Measurements from ENCODE around the gene DONSON. TPM values are rescaled to one million over a fixed set of nuclear protein-coding genes. Genes with fewer than 3 reads are reported as not detected.

Gene DONSON, protein sequence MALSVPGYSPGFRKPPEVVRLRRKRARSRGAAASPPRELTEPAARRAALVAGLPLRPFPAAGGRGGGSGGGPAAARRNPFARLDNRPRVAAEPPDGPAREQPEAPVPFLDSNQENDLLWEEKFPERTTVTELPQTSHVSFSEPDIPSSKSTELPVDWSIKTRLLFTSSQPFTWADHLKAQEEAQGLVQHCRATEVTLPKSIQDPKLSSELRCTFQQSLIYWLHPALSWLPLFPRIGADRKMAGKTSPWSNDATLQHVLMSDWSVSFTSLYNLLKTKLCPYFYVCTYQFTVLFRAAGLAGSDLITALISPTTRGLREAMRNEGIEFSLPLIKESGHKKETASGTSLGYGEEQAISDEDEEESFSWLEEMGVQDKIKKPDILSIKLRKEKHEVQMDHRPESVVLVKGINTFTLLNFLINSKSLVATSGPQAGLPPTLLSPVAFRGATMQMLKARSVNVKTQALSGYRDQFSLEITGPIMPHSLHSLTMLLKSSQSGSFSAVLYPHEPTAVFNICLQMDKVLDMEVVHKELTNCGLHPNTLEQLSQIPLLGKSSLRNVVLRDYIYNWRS
- total RNA-seq, result 5.3 and 10.1 TPM in 2 replicates

DNA sequence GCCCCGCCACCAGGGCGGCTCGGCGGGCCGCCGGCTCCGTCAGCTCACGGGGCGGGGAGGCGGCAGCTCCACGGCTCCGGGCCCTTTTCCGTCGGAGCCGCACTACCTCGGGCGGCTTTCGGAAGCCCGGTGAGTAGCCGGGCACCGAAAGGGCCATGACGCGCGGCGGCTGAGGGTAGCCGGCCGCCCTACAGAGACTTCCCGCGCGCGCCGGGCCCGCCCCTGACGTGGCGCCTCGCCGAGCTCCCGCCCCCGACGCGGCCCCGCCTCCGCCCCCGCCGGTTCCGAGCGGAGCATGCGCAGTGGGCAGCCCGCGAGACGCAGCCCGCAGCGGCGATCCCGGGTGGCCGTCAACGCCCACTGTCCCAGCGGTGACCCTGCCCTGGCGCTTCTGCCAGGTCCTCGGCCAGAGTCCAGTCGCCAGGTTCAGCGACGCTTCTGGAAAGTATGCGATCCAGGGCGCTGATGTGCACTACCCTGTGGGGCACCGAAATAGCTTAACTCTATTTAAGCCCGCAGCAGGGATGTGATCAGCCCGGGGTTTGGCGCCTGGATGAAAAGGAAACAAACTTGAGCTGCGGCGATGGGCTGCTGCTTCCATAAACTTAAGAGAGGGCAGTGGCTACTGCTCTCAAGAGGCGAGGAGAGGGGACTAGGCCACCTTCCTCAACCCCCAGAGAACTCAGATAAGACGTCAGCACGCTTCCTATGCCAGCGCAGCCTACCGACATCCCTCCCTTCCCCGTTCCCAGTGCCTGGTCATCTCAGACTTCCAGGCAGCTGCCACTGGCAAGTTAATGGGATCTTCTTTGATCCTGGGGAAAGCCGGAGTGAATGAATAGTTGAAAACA, at the start of gene DONSON:
Gene DONSON (minus strand): TSS at position 200 of the 851 bp plus-strand sequence. CDS start 43 bp downstream, at position 157.

DNA sequence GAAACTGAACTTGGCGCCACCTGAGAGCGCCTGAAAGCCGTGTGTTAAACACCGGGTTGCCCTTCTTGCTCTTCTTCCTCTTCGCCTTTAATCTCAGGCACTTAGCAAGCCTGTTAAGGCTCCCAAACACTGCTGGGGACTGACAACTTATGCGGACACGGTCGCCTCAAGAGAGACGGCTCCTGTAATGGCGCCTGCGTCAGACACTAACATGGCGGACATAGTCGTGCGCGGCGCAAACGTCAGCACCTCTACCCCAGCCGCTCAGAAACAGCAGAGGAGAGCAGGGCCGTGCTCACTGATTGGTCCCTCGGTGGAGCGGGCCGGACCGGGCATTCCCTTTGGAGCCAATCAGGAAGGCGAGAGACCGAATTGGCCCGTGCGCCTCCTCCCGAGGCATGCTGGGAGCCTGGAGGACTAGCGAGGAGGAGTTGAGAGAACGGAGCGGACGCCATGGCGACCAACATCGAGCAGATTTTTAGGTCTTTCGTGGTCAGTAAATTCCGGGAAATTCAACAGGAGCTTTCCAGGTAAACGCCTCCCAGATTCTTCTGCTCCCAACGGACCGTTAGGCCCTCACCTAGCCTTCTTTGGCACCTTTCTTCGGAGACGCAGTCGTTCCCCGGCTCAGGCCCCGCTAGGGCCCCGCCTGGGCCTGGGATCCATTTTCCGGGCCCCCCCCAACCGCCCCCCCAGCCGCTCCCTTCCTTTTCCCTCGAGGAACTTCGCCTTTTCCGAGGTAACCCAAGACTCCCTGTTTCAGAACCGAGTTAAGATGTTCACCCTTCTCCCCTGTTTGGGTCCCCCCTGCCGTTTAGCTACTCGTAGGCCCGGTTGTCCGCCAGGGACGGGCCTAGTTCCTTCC, 45.6 kb downstream of the DONSON start, which contains the start of gene SON:
Gene SON (plus strand): TSS at position 399 of the 865 bp plus-strand sequence. CDS start 55 bp downstream, at position 454.

GRCh38 chr21:33541756-33542639, 46.5 kb downstream of the DONSON start, which contains the start of gene GART:
Gene GART, minus strand, starts transcription at chr21:33542117. Its CDS starts 2,802 bp downstream, at chr21:33539315.

Other genes starting within 250 kb of the DONSON start
- 38.6 and 52.2 TPM in 2 replicates for gene IFNGR2, start 185.3 kb downstream of the DONSON start, total RNA-seq
- gene TMEM50B, start 108.7 kb downstream of the DONSON start, total RNA-seq, result 15.8 and 25.1 TPM in 2 replicates
- gene DNAJC28, start 97.0 kb downstream of the DONSON start, total RNA-seq, result 1.4 and 1.7 TPM in 2 replicates
- gene GART, start 46.6 kb downstream of the DONSON start, total RNA-seq, result 21.1 and 34.7 TPM in 2 replicates
- gene SON, start 45.6 kb downstream of the DONSON start, total RNA-seq, result 90.8 and 93.6 TPM in 2 replicates
- 34.9 and 41.5 TPM in 2 replicates for gene CRYZL1, start 53.1 kb upstream of the DONSON start, total RNA-seq
- 29.0 and 29.3 TPM in 2 replicates for gene ITSN1, start 53.8 kb upstream of the DONSON start, total RNA-seq